Thyroid gland (tissue), 4 donors: ENCODE data around the gene FAM228B. TPM values are rescaled to one million over a fixed set of nuclear protein-coding genes. Genes with fewer than 3 reads are reported as not detected.
A peak's percentile ranks its signal among the peaks of the same experiment; 100 is the strongest.

Source experiments
- DNase-seq, 2 donors: peaks; one replicate each; pipeline ENCODE4 v3.0.0-alpha.2; 2019
- H3K27ac ChIP-seq, 3 donors: fragments of 200-600 bp; sonication (generic); 1 replicate in 2 of 3; 2 replicates in 1 of 3; pipeline ENCODE4 v1.5.1; 2016 to 2019; ENCODE audit warnings: mild to moderate bottlenecking in 1 of 3, moderate library complexity in 1 of 3
- H3K27me3 ChIP-seq: fragments of 200-600 bp; sonication (generic); one replicate; pipeline ENCODE4 v1.5.1; 2019
- H3K36me3 ChIP-seq, 2 donors: fragments of 200-600 bp; sonication (generic); one replicate each; pipeline ENCODE4 v1.5.1; 2016 to 2019
- H3K4me1 ChIP-seq, 2 donors: fragments of 200-600 bp; sonication (generic); one replicate each; pipeline ENCODE4 v1.5.1; 2017 to 2019
- H3K4me3 ChIP-seq, 3 donors: fragments of 200-600 bp; sonication (generic); replicated peaks in 1 of 3; 1 replicate in 2 of 3; 2 replicates in 1 of 3; pipeline ENCODE4 v1.5.1; 2016; ENCODE audit warnings: mild to moderate bottlenecking in 1 of 3
- H3K9me3 ChIP-seq: fragments of 200-600 bp; sonication (generic); one replicate; pipeline ENCODE4 v1.5.1; 2017
- CTCF ChIP-seq, 6 experiments: fragments of 200-600 bp in 3 of 6; fragments of 450-650 bp in 3 of 6; sonication (generic) in 3 of 6; IDR thresholded peaks; one replicate each; pipeline ENCODE4 v1.5.1; 2016 to 2019; ENCODE audit warnings: antibody characterized with exemption in 6 of 6, mild to moderate bottlenecking in 2 of 6, inconsistent platforms in 1 of 6, moderate library complexity in 1 of 6
- POLR2A ChIP-seq, 2 donors: fragments of 450-650 bp; IDR thresholded peaks; one replicate each; pipeline ENCODE4 v1.6.1; 2017; ENCODE audit warnings: antibody characterized with exemption in 2 of 2, mild to moderate bottlenecking in 2 of 2, moderate library complexity in 1 of 2
- WGBS, 2 donors: methylation state at CpG; one replicate each; pipeline ENCODE4 v1.1.5; 2017; 5-methylcytosine and 5-hydroxymethylcytosine counted together
- intact Hi-C: fragments of 100-400 bp; cut with DNase I; formaldehyde crosslinking; loops from one replicate; pipeline ENCODE4 v1.15.1; 2023
- total RNA-seq, 4 donors: library from RNA; depleted of rRNA; stranded (reverse); fragments of >200 nt; gene quantifications; one replicate each; pipeline ENCODE4 v1.2.3, GENCODE V29; 2016

The FAM228B gene
- total RNA-seq, 4 donors from 2014 or later: 19.4 to 44.5 (median 22.1) TPM

- H3K9me3 ChIP-seq: no peaks in the 10 kb centered on the region
- no peaks in the 10 kb centered on the region for H3K36me3 ChIP-seq
- H3K4me3 ChIP-seq: no peak overlapping the region
- no peaks in the 10 kb centered on the region for H3K4me1 ChIP-seq
- H3K27ac ChIP-seq: no peak overlapping the region
- 97% methylated on average over 1 of the region's 1 CpG for WGBS, 2 donors
- intact Hi-C loops: no loop called here
- no peak for DNase-seq
- TF ChIP-seq POLR2A (IDR thresholded peaks at IDR 0.05): no peak
- no peak for TF ChIP-seq CTCF (IDR thresholded peaks at IDR 0.05)
- no peaks in the 10 kb centered on the region for H3K27me3 ChIP-seq
Measured at GRCh38 chr2:24162494-24162893, 39.2 kb downstream of the FAM228B start.

DNA sequence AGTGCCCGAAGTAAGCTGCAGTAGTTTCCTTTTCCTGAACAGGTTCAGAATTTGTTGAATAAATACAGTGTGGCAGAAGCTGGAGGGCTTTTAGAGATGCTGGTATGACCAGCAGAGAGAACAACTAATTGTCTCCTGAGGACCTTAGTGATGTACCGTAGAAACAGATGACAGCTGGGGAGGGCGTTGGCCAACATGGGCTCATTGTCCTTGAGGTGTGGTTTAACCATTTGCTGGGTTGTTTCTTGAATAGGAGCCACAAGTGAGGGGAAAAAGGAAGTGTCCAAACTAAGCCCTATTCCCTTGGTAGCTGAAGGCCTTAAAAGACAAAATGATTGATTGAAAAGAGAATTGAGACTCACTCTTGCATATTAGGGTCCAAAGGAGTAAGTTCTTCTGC is 39.9 kb downstream of the FAM228B start:
- DNase-seq: no peak
- H3K27ac ChIP-seq: no peak overlapping the region
- no peaks in the 10 kb centered on the region for H3K36me3 ChIP-seq
- WGBS, 2 donors: 60 to 89% methylated on average over 2 to 3 of the region's 3 CpGs
- no peaks in the 10 kb centered on the region for H3K4me1 ChIP-seq
- no peak for TF ChIP-seq CTCF (IDR thresholded peaks at IDR 0.05)
- TF ChIP-seq POLR2A (IDR thresholded peaks at IDR 0.05): no peak
- no peaks in the 10 kb centered on the region for H3K9me3 ChIP-seq
- intact Hi-C loops: no loop called here
- no peaks in the 10 kb centered on the region for H3K27me3 ChIP-seq
- H3K4me3 ChIP-seq: no peak overlapping the region

DNA sequence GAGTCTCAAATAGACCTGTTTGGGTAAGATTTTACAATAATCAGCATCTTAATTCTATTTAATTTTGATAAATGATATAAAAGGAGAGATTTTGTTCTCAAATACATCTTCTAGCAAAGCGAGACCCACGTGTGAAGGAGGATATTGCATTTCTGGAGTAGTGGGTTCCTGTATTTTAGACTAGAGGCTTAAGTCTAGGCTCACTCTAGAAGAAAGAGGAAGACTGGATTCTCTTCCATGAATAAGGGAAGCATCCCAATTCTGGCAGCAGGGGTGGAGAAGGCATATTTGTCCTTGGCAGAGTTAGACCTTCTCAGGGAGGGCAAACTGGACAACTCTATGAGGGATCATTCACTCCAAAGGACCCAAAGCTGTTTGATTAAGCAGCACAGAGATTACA is 40.3 kb downstream of the FAM228B start:
- Histone ChIP-seq H3K4me1 (no peaks in the 10 kb centered on the region), H3K9me3 (no peaks in the 10 kb centered on the region), H3K36me3 (no peaks in the 10 kb centered on the region), H3K27me3 (no peaks in the 10 kb centered on the region), H3K27ac (no peak overlapping the region), H3K4me3 (no peak overlapping the region)
- intact Hi-C loops: no loop called here
- DNase-seq: no peak
- 83 to 87% methylated on average over 2 of the region's 2 CpGs for WGBS, 2 donors
- TF ChIP-seq POLR2A (IDR thresholded peaks at IDR 0.05) (no peak), CTCF (IDR thresholded peaks at IDR 0.05) (no peak)

DNA sequence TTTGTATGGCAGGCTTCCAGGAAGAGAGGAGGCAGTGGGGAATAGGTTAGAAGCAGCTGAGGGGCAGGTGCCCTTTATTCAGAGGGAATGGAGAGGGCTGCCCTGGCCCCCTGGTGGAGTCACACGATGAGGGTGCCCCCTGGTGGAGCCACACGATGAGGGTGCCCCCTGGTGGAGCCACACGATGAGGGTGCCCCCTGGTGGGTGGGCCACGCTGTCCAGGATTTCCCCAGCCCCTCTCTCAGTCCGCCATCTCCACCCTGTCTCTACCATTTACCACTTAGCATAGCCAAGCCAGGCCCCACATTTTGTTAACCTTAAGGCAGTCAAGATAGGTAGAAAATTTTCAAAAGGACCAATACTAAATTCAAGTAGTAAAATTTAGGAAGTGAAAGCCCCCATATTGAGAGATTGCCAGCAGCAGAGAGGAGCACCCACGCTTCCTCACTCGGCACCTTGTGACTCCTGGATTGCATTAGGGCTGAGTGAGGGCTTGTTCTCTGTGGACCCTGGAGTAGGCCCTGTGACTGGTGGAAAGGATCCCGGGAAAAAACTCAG is 41.2 kb downstream of the FAM228B start:
- DNase-seq: no peak

GRCh38 chr2:24169023-24169422 is 45.8 kb downstream of the FAM228B start:
- no peak for DNase-seq
- no peaks in the 10 kb centered on the region for H3K9me3 ChIP-seq
- H3K4me1 ChIP-seq: no peaks in the 10 kb centered on the region
- TF ChIP-seq POLR2A (IDR thresholded peaks at IDR 0.05) (no peak), CTCF (IDR thresholded peaks at IDR 0.05) (no peak)
- H3K4me3 ChIP-seq: no peak overlapping the region
- H3K27me3 ChIP-seq: no peaks in the 10 kb centered on the region
- intact Hi-C loops: no loop called here
- 91 to 99% methylated on average over 5 of the region's 5 CpGs for WGBS, 2 donors
- no peaks in the 10 kb centered on the region for H3K36me3 ChIP-seq
- H3K27ac ChIP-seq: no peak overlapping the region

More for the DNA sequence above, 41.2 kb downstream of the FAM228B start:
- H3K36me3 ChIP-seq: no peaks in the 10 kb centered on the region
- H3K4me3 ChIP-seq: no peak overlapping the region
- H3K4me1 ChIP-seq: no peaks in the 10 kb centered on the region
- WGBS, 2 donors: 50 to 72% methylated on average over 6 to 8 of the region's 8 CpGs
- no peak for TF ChIP-seq POLR2A (IDR thresholded peaks at IDR 0.05)
- TF ChIP-seq CTCF (IDR thresholded peaks at IDR 0.05): peak in 3 of 6 experiments; percentile 29 to 61 (median 38)
- H3K9me3 ChIP-seq: no peaks in the 10 kb centered on the region
- intact Hi-C loops: no loop called here
- no peak overlapping the region for H3K27ac ChIP-seq
- H3K27me3 ChIP-seq: no peaks in the 10 kb centered on the region
